Measurements from ENCODE around the gene MYCN. TPM values are rescaled to one million over a fixed set of nuclear protein-coding genes. Genes with fewer than 3 reads are reported as not detected.

MYCN gene
- polyA plus RNA-seq, 3 donors, result not detected

DNA sequence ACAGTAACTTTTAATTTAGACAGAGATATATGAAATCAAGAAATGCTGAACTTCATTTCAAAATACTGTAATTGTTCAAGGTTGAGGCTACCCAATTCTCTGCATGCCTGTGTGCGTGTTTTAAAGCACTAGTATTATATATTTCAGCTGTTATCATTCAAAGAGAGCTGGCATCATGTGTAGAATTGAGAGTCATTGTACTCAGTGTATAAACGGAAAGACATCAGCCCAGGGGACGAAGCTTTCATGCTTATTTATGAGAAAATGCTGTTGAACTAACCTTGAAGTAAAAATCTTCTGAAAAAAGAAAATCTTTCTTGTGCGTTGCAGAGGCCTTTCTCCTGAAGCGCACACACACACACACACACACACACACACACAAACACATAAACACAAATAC, 48.4 kb downstream of the MYCN start:
- intact Hi-C loops (cut with micrococcal nuclease), result no loop called here
- no peaks in the 10 kb centered on the region for H3K79me2 ChIP-seq (ENCODE audit: insufficient read depth, low read length)
- H3K4me3 ChIP-seq (replicated peaks in 1 of 3; ENCODE audit: low read depth in 2 of 3, low read length in 3 of 3), result no peak overlapping the region
- Mint-ChIP-seq H3K4me3 (no peak overlapping the region), H3K27me3 (ENCODE audit: low read depth in 3 of 3) (peaks cover 0 to 7% (median 0%) of the 10 kb centered on the region in 3 donors), H3K36me3 (no peaks in the 10 kb centered on the region), H3K27ac (peak overlapping the region in 1 of 7 donors; percentile 22), H3K9me3 (no peaks in the 10 kb centered on the region), H3K4me1 (no peaks in the 10 kb centered on the region)
- no peak overlapping the region for H2AFZ ChIP-seq (ENCODE audit: insufficient read depth, low read depth, low read length, poor library complexity, severe bottlenecking)
- no peak overlapping the region for H3K4me2 ChIP-seq (replicated peaks; ENCODE audit: extremely low read depth, low read length, poor library complexity, severe bottlenecking)
- H4K20me1 ChIP-seq (ENCODE audit: insufficient read depth, low read length), result no peaks in the 10 kb centered on the region
- no peaks in the 10 kb centered on the region for H3K36me3 ChIP-seq (replicated peaks in 1 of 2; ENCODE audit: control insufficient read depth in 1 of 2, insufficient read depth in 2 of 2, low read length in 2 of 2)
- H3K4me1 ChIP-seq (ENCODE audit: control insufficient read depth in 1 of 2, insufficient read depth in 2 of 2, low read length in 2 of 2), result no peaks in the 10 kb centered on the region
- no peak overlapping the region for H3K9ac ChIP-seq (ENCODE audit: insufficient read depth, low read length, poor library complexity, severe bottlenecking)
- WGBS (ENCODE audit: insufficient coverage), result 90% methylated on average over 2 of the region's 5 CpGs
- H3K27ac ChIP-seq (ENCODE audit: low read depth in 1 of 2, low read length in 2 of 2), result no peak overlapping the region
- H3K9me3 ChIP-seq (replicated peaks in 1 of 2; ENCODE audit: control insufficient read depth in 1 of 2, insufficient read depth in 1 of 2, low read length in 2 of 2), result no peaks in the 10 kb centered on the region
- DNase-seq, result no peak
- TF ChIP-seq, protein P1, sequence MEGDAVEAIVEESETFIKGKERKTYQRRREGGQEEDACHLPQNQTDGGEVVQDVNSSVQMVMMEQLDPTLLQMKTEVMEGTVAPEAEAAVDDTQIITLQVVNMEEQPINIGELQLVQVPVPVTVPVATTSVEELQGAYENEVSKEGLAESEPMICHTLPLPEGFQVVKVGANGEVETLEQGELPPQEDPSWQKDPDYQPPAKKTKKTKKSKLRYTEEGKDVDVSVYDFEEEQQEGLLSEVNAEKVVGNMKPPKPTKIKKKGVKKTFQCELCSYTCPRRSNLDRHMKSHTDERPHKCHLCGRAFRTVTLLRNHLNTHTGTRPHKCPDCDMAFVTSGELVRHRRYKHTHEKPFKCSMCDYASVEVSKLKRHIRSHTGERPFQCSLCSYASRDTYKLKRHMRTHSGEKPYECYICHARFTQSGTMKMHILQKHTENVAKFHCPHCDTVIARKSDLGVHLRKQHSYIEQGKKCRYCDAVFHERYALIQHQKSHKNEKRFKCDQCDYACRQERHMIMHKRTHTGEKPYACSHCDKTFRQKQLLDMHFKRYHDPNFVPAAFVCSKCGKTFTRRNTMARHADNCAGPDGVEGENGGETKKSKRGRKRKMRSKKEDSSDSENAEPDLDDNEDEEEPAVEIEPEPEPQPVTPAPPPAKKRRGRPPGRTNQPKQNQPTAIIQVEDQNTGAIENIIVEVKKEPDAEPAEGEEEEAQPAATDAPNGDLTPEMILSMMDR (IDR thresholded peaks at IDR 0.05), result no peak
- H3K27me3 ChIP-seq (ENCODE audit: control insufficient read depth in 2 of 2, insufficient read depth in 2 of 2, low read length in 2 of 2), result no peaks in the 10 kb centered on the region

- 100% methylated on average over 1 of the region's 7 CpGs for WGBS (ENCODE audit: insufficient coverage)
- no peak overlapping the region for H3K4me3 Mint-ChIP-seq
- Histone ChIP-seq H3K4me2 (replicated peaks; ENCODE audit: extremely low read depth, low read length, poor library complexity, severe bottlenecking) (no peak overlapping the region), H2AFZ (ENCODE audit: insufficient read depth, low read depth, low read length, poor library complexity, severe bottlenecking) (no peak overlapping the region), H3K79me2 (ENCODE audit: insufficient read depth, low read length) (no peaks in the 10 kb centered on the region), H3K36me3 (replicated peaks in 1 of 2; ENCODE audit: control insufficient read depth in 1 of 2, insufficient read depth in 2 of 2, low read length in 2 of 2) (no peaks in the 10 kb centered on the region), H3K4me3 (replicated peaks in 1 of 3; ENCODE audit: low read depth in 2 of 3, low read length in 3 of 3) (no peak overlapping the region), H4K20me1 (ENCODE audit: insufficient read depth, low read length) (no peaks in the 10 kb centered on the region), H3K9me3 (replicated peaks in 1 of 2; ENCODE audit: control insufficient read depth in 1 of 2, insufficient read depth in 1 of 2, low read length in 2 of 2) (no peaks in the 10 kb centered on the region), H3K4me1 (ENCODE audit: control insufficient read depth in 1 of 2, insufficient read depth in 2 of 2, low read length in 2 of 2) (no peaks in the 10 kb centered on the region), H3K27ac (ENCODE audit: low read depth in 1 of 2, low read length in 2 of 2) (no peak overlapping the region), H3K27me3 (ENCODE audit: control insufficient read depth in 2 of 2, insufficient read depth in 2 of 2, low read length in 2 of 2) (no peaks in the 10 kb centered on the region), H3K9ac (ENCODE audit: insufficient read depth, low read length, poor library complexity, severe bottlenecking) (no peak overlapping the region)
- TF ChIP-seq, protein P1 (IDR thresholded peaks at IDR 0.05), result no peak
- DNase-seq, result no peak
- no peaks in the 10 kb centered on the region for H3K36me3 Mint-ChIP-seq
- no peak overlapping the region for H3K27ac Mint-ChIP-seq
- H3K9me3 Mint-ChIP-seq, result peaks cover 0 to 5% (median 0%) of the 10 kb centered on the region in 7 donors
- no peaks in the 10 kb centered on the region for H3K4me1 Mint-ChIP-seq
- intact Hi-C loops (cut with micrococcal nuclease), result no loop called here
- peaks cover 0 to 6% (median 0%) of the 10 kb centered on the region in 3 donors for H3K27me3 Mint-ChIP-seq (ENCODE audit: low read depth in 3 of 3)
Observed at GRCh38 chr2:15989559-15989958, 49.2 kb downstream of the MYCN start.

All from CD14-positive monocyte (primary cell).